LHCN-M2 (cell line): ENCODE results near the gene TSC22D4. TPM values are rescaled to one million over a fixed set of nuclear protein-coding genes. Genes with fewer than 3 reads are reported as not detected.
"Not testable (repeated sequence)": the region's sequence is repeated elsewhere in the genome, so short reads cannot be mapped to it uniquely, and the experiment has no call there.

Experiments
- DNase-seq: peaks from one replicate; pipeline ENCODE4 v3.0.0-alpha.2; 2012; ENCODE audit warnings: low read depth
- total RNA-seq: library from RNA; depleted of rRNA; stranded (reverse); fragments of >200 nt; gene quantifications from 2 replicates; pipeline ENCODE4 v1.2.3, GENCODE V29; 2014

The TSC22D4 gene
- total RNA-seq, 1 experiment from 2014 or later = 41.3 TPM

DNA sequence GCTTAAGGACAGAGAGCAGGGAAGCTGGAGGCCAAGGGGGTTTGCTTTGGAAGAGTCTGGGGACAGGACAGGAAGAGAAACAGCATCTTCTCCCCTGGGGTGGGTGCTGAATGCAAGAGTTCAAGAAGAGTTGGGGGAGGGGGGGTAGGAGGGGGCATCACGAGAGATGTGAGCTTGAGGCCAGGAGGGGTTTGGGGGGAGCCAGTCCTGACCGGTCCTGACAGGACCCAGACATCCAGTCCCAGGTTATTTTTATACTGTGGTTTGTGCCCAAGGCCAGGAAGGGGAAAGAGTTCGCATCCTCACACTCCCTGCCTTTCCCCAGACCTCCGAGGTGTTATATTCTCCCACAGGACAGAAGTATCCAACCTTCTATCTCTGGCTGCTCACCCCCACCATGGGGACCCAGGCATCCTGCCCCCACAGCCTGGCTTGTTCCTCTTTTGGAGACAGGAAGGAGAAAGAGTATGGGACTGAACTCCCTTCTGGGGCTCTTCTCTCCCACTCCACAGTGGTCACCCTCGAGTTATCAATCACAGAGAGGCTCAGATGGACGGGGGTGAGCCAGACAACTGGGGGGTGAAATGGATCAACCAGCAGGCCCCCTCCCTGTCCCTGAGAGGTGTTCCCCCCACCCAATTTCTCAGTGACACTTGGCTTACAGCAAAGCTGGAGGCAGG is 2.8 kb downstream of the TSC22D4 start:
- no peak for DNase-seq

DNA sequence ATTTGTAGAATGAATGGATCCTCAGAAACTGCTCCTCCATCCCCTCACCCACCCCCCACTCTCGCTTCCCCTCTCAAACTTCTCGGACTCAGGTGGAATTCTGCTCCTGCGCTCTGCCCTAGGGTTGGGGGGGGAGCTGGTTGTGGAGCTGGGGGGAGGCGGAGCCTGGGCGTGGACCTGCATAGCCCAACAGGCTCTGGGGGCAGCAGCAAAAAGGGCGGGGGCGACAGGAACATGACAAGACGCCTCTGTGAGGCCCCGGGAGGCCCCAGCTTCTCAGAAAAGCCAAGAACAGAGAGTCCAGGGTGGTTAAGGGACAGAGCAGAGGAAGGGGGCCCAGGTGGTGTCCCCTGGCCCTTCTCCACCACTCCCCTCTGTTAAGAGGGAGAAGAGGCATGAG is 3.5 kb downstream of the TSC22D4 start:
- no peak for DNase-seq

DNA sequence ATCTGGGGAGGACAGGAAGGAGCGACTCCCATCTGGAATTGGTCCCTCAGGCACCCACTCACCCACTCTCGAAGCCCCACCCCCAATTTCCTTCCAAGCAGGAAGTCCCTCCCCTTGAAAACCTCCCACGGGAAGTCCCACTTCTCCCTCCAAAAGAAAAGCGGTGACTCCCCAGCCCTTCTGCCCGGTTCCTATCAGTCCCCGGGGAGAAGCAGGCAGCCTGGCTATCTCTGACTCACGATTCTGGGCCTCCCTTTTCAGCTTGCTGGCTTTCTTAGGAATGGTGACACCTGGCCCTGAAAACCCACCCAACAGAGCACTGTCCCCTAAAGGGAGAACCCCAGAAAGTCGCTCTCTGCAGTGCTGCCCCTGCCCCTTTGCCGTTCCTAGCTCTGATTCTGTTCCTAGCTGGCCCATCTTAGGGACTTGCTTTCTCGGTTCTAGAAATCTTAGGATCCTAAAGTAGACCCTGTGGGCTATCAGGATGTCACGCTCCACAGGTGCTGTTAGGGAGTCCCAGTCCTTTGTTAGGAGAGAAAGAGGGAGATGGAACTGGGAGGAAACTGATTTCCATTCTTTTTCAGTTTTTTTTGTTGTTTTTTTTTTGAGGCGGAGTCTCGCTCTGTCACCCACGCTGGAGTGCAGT is 6.0 kb downstream of the TSC22D4 start:
- DNase-seq = peak; percentile 66

DNA sequence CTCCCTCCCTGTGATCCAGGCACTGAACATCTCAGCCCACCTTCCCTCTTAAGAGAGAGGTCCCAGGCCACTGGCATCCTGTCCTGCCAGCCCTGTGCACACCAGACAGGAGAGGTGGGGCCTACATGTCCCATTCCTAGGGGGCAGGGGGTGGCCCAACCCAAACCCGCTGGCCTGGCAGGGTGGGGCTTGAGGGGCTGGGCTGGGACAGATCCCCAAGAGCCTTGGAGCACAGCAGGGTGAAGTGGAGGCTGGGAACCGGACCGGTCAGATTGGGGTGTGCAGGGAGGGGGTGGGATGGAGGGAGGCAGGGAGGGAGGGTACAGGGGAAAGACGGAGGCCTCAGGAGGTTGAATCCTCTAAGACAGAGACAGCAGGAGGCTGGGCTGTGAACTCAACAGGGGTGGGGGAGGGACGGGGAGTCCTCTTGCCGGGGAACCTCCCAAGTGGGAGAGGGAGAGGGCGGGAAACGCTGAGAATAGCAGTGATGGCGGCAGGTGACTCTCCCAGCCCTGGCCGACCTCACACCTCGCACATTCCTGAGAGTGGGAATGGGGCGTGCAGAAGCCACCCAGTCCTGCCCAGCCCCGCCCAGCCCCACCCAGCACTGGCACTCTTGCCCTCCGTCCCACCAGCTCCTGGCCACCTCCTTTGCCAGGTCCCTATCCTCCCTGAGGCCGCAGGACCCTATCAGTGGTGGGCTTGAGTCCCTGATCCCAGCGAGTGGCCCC is 6.7 kb downstream of the TSC22D4 start:
- DNase-seq = no peak

DNA sequence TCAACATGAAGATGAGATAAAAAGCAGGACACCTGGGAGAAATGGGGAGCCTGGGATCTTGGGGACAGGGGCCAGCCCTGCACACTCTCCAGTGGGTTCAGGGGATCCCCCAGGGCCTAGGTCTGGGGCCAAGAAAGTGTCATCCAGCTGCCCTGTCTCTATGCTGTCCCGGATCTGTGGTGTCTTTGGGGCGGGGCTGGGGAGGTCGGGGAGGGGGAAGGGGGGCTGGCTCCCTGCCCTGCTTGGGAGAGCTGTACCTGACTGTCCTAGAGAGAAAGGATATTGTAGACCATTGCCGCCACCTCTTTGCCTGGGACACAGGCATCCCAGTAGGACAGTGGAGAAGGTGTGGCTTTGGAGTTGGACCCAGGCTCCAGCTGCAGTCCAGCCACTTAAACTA is 8.0 kb downstream of the TSC22D4 start:
- DNase-seq = no peak

DNA sequence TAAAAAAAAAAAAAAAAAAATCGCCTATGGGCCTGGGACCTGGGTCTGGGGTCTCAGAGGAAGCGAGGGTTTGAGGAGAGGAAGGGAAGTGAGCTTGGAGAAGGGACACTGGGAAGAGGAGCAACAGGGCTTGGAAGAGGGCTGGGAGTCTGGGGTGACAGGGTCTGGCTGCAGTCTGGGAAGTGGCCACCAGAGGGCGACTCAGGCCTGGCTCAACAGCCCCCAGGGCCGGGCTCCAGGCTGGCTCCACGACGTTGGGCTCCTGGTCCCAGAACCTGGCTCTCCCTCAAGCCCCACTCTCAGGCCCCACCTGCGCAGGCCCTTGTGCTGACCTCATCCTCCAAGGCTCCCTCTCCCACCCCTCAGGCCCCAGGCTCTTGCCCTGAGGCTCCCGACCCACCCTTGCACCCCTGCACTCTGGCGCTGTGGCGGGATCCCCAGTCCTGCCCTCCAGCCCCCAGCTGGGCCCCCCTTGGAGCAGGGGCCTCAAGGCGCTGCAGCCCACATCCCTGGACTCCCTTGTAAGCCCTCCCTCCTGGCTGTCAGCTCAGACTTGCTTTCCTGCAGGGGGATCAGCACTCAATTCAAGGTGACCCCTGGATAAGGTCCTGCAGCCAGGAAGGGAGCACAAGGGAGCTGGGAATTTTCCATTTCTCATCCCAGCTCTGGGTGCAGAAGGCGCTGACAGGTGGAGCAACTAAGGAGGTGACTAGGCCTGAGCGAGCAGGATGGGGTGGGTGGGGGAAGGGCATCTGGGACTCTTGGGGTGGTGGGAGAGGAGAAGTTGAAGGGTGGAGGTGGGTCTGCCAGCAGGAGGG is 9.6 kb downstream of the TSC22D4 start:
- DNase-seq = peak; percentile 61

DNA sequence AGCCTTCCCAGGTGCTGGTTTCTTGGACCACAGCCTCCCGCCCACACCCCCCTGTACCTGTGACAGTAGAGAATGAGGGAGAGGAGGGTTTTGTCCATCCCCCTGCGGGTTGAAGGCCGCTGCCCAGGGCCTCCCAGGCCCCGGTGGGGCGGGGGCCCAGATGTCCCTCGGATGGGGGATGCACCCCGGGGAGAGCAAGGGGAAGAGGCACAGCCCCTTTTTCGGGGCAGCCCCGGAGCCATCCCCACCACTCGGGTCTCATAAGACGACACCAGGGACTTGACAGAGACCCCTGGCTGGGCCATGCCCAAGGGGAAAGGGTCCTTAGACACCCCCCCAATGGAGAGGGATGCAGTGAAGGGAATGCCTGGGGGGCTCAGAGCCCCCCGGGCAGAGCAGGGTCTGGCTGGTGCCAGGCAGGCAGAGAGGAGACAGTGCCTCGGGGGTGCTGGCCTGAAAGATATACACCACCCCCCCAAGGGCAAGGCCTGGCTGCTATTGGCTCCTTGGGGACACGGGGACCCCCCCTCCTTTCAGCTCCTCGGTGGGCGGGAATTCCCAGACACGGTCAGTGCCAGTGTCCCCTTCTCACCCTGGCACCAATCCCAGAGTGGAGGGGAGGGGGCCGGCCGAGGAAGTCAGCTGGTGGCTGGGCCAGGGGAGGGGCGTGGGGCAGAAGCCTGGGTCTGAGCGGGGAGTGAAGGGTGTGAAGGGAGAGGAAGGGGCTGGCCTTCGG is 11.2 kb downstream of the TSC22D4 start:
- no peak for DNase-seq

DNA sequence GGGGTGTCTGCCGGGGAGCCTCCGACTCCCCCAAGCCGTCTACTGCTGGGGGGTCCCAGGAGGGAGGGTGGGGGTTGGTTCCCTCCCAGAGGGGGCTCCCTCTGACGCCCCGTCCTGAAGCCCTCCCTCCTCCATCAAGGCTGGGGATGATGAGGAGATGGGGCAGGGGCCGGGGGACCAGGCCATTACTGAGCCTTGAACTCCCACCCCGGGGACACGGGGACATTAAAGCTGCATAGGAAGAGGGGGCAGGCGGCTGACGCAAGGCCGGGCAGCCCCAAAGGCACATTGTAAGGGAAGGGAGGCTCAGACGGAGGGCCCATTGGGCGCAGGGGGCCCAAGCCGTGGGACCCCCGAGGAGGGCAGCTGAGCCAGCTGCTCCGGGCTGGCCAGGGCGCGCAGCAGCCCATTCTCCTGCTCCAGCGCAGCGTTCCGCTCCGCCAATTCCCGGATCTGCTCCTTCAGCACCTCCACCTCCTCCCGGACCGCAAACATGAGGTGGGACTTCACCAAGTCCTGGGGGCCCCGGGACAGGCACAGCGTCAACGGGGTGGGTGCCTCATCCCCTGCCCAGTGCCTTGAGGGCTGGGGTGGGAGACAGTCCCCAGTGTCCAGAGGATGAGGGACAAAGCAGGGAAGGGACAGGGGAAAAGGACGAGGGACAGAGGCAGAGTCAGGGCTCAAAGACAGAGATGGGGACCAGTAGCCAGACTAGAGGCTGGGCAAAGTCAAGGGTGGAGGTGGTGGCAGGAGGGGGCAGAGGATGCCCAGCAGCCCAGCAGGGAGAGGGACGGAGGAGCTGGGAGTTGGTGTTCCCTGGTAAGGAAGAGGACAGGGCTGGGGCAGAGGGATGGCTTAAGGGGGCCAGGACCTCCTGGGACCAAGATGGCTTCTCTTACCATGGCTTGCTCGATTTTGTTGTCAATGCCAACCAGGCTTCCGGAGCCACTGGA is 12.1 kb downstream of the TSC22D4 start:
- no peak for DNase-seq

DNA sequence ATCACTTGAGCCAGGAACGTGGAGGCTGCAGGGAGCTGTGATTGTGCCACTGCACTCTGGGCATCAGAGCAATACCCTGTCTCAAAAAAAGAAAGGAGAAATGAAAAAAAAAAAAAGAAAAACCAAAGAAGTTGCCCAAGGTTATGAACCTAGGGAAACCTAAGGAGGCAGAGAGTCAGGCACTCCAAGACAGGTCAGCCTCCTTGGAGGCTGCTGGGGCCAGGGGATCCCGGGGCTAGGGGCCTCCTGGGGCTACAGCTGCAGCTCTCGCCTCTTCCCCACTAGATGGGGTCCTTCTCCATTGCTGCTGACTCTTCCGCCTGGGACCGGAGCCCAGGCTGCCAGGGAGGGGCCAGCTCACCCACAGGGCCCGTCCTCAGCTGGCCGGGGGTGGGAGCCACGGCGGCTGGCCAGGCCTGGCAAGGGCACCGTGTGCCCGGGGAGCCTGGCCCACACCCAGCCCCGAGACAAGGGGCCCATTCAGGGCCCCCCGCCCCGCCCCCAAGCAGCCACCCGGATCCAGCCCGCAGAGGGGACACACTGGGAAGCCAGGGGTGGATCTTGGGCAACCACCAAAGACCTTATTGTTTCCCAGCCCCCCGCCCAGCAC is 13.2 kb downstream of the TSC22D4 start:
- peak; percentile 84 for DNase-seq

DNA sequence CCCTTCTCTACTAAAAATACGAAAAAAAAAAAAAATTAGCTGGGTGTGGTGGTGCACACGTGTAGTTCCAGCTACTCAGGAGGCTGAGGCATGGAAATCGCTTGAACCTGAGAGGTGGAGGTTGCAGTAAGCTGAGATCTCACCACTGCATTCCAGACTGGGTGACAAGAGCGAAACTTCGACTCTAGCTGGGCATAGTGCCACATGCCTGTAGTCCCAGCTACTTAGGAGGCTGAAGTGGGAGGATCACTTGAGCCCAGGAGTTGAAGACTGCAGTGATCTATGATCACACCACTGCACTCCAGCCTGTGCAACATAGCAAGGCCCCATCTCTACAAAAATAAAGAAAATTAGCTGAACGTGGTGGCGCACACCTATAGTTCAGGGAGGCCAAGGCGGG is 13.7 kb downstream of the TSC22D4 start:
- no peak for DNase-seq

DNA sequence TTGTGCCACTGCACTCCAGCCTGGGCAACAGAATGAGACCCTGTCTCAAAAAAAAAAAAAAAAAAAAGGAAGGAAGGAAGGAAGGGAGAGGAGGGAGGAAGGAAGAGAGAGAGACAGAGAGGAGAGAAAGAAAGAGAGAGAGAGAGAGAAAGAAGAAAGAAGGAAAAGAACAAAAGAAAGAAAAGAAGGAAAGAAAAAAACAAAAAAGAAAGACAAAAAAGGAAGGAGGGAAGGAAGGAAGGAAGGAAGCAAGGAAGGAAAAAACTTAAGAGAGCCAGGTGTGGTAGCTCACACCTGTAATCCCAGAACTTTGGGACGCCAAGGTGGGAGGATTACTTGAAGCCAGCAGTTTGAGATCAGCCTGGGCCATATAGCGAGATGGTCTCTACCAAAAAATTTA is 14.2 kb downstream of the TSC22D4 start:
- DNase-seq = no peak

DNA sequence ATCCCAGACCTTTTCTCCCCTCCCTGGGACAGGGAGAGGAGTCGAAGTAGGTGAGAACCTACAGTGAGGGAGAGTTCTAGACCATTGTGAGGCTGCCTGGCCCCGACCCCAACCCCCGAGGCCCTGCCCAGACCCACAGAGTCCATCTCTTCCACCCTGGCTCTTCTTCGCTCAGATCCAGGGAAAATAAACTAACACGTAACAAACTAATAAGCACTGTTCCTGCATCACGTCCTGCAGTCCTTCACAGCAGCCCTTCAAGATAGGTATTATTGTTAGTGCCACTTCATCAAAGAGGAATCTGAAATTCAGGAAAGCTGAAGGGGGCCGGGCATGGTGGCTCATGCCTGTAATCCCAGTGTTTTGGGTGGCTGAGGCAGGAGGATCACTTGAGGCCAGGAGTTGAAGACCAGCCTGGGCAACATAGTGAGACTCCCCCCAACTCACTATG is 14.8 kb downstream of the TSC22D4 start, which contains the start of gene SPACDR:
TSS of gene SPACDR (minus strand) at position 51 of the 451 bp plus-strand sequence. CDS start 235 bp downstream, outside the sequence.
- no peak for DNase-seq

DNA sequence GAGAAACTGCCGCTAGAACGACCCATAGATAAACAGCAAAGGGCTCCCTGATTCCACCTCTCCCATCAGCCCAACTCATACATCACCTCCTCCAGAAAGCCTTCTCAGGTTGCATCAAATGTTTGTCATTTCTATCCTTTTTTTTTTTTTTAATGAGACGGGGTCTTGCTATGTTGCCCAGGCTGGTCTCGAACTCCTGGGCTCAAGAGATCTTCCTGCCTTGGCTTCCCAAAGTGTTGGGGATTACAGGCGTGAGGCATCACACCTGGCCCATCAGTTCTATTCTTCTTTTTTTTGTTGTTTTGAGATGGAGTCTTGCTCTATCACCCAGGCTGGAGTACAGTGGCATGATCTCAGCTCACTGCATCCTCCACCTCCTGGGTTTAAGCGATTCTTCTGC is 22.0 kb downstream of the TSC22D4 start:
- no peak for DNase-seq

DNA sequence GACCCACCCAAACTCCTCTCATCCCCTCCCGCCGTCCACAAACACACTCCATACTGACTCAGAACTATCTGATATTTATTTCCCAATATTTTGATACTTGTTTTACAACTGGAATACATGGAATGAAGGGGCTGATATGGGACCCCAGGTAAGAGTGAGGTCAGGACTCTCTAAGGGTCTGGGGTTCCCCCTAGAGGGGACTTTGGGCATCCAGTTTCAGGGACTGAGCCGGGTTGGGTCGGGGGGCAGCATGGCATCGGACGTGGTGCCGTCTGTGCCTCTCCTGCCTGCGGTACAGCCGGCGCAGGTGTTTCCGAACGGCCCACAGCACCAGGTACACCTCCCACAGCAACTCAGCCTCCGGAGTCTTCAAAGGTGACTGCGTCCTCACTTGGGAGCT is 22.5 kb downstream of the TSC22D4 start:
- DNase-seq = no peak

DNA sequence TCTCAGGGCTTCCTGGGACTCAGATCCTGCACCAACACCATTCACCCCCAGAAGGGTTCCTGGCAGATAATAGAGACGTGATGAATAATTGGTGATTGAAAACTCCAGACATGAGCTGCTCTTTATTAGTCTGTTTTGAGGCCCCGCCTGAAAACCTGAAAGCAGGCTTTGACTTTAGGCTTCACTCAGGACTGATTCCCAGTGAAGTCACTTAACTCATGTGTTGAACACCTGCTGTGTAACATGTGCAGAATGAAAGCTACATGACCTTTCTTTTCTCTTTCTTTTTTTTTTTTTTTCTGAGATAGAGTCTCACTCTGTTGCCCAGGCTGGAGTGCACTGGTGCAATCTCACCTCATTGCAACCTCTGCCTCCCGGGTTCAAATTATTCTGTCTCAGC is 23.8 kb downstream of the TSC22D4 start:
- no peak for DNase-seq

DNA sequence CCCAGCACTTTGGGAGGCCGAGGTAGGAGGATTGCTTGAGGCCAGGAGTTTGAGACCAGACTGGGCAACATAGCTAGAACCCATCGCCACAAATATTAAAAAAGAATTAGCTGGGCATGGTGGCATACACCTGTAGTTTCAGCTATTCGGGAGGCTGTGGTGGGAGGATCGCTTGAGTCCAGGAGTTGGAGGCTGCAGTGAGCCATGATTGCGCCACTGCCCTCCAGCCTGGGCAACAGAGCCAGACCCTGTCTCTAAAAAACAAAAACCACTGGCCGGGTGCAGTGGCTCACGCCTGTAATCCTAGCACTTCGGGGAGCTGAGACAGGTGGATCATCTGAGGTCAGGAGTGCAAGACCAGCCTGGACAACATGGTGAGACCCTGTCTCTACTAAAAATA is 25.2 kb downstream of the TSC22D4 start:
- not testable (repeated sequence) for DNase-seq

DNA sequence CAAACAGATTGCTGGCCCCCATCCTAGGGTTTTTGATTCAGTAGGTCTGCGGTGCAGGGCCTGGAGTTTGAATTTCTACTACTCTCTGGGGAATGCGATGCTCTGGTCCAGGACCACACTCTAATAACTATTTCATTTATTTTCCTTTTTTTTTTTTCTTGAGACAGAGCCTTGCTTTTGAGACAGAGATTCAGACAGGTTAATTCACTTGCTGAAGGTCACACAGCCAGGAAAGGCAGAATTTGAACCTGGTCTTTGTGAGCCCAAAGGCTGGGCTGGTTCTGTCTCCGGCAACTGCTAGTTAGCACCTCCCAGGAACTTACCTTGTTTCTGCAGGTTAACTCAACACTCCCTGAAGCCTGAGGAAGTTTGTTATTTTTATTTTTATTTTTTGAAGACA is 26.5 kb downstream of the TSC22D4 start:
- no peak for DNase-seq

DNA sequence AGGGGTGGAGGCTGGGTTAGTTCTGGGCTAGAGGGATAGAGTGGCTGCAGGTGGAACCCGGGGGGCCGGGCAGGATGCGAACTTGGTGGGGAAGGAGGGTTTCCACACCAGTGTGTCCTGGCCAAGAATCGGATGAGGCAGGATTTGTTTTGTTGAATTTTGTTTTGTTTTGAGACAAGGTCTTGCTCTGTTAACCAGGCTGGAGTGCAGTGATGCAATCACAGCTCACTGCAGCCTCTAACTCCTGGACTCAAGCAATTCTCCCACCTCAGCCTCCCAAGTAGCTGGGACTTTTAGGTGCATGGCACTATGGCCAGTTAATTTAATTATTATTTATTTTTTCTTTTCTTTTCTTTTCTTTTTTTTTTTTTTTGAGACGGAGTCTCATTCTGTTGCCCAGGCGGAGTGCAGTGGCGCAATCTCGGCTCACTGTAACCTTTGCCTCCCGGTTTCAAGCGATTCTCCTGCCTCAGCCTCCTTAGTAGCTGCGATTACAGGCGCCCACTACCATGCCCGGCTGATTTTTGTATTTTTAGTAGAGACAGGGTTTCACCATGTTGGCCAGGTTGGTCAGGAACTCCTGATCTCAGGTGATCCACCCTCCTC is 29.7 kb downstream of the TSC22D4 start:
- DNase-seq = no peak

DNA sequence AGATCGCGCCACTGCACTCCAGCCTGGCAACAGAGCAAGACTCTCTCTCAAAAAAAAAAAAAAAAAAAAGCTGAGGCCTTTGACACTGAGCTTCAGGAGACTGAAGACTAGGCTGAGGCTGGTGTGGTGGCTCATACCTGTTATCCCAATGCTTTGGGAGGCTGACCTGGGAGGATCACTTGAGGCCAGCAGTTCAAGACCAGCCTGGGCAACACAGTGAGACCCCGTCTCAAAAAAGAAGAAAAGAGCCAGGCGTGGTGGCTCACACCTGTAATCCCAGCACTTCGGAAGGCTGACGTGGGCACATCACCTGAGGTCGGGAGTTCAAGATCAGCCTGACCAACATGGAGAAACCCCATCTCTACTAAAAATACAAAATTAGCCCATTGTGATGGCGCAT is 31.7 kb downstream of the TSC22D4 start:
- DNase-seq = not testable (repeated sequence)
